HepG2 (cell line): ENCODE data around the gene CNTD1. TPM values are rescaled to one million over a fixed set of nuclear protein-coding genes. Genes with fewer than 3 reads are reported as not detected.

Source experiments
- AKAP8 ChIP-seq: sonication (generic); formaldehyde crosslinking; IDR thresholded peaks from 2 replicates; pipeline ENCODE4 v1.5.1; 2020; ENCODE audit warnings: mild to moderate bottlenecking, missing genetic modification reagents
- CSRNP2 ChIP-seq: sonication (generic); formaldehyde crosslinking; conservative IDR thresholded peaks from 2 replicates; pipeline ENCODE4 v1.8.0; 2022; ENCODE audit warnings: low read depth, missing genetic modification reagents
- GMEB1 ChIP-seq: sonication (generic); formaldehyde crosslinking; IDR thresholded peaks from 2 replicates; pipeline ENCODE4 v1.5.1; 2020; ENCODE audit warnings: missing genetic modification reagents, mild to moderate bottlenecking, borderline replicate concordance
- MLX ChIP-seq: IDR thresholded peaks from 2 replicates; pipeline ENCODE4 v1.6.1; 2016
- MTF2 ChIP-seq: sonication (generic); formaldehyde crosslinking; IDR thresholded peaks from 2 replicates; pipeline ENCODE4 v1.5.0; 2020; ENCODE audit warnings: missing genetic modification reagents, borderline replicate concordance
- PAWR ChIP-seq: sonication (generic); formaldehyde crosslinking; IDR thresholded peaks from 2 replicates; pipeline ENCODE4 v1.4.0; 2020; ENCODE audit warnings: missing genetic modification reagents, mild to moderate bottlenecking, borderline replicate concordance
- PCBP2 ChIP-seq: fragments of 200-400 bp; formaldehyde crosslinking; optimal IDR thresholded peaks from 2 replicates; pipeline ENCODE3; 2018; ENCODE audit warnings: low read length, low read depth; ENCODE audit not compliant: poor library complexity, severe bottlenecking
- SNRNP70 ChIP-seq: fragments of 200-400 bp; formaldehyde crosslinking; IDR thresholded peaks from 2 replicates; pipeline ENCODE4 v1.6.1; 2017; ENCODE audit warnings: mild to moderate bottlenecking, low read depth, low read length, moderate library complexity
- YEATS4 ChIP-seq: sonication (generic); formaldehyde crosslinking; IDR thresholded peaks from 2 replicates; pipeline ENCODE4 v1.4.0; 2020; ENCODE audit warnings: missing genetic modification reagents, borderline replicate concordance
- ZBTB33 ChIP-seq: sonication (generic); formaldehyde crosslinking; IDR thresholded peaks from 2 replicates; pipeline ENCODE4 v1.4.0; 2020; ENCODE audit warnings: missing genetic modification reagents
- ZBTB34 ChIP-seq: sonication (generic); formaldehyde crosslinking; IDR thresholded peaks from 2 replicates; pipeline ENCODE4 v1.8.0; 2022; ENCODE audit warnings: mild to moderate bottlenecking, missing genetic modification reagents
- ZHX2 ChIP-seq, 2 experiments: sonication (generic) in 1 of 2; formaldehyde crosslinking in 1 of 2; IDR thresholded peaks; 2 replicates each; pipeline versions ENCODE4 v1.6.1 to v1.9.0; 2014 to 2022; ENCODE audit warnings: antibody characterized with exemption in 1 of 2, borderline replicate concordance in 1 of 2, inconsistent platforms in 1 of 2, low read depth in 1 of 2, missing genetic modification reagents in 1 of 2
- ZSCAN22 ChIP-seq: sonication (generic); formaldehyde crosslinking; IDR thresholded peaks from 2 replicates; pipeline ENCODE4 v1.4.0; 2020; ENCODE audit warnings: mild to moderate bottlenecking, missing genetic modification reagents
- polyA plus RNA-seq, 8 experiments: library from polyadenylated mRNA; depleted of rRNA in 3 of 8; stranded (reverse) in 7 of 8; unstranded in 1 of 8; fragments of >200 nt; fragmentation: Illumina TruSeq in 4 of 8; extraction: Trizol in 4 of 8; gene quantifications; 2 replicates each; pipeline versions ENCODE4 v1.2.1 to v1.2.3, GENCODE V29; 2011 to 2016; ENCODE audit warnings: low read depth in 4 of 8, missing spikeins in 1 of 8, mixed read lengths in 1 of 8; ENCODE audit not compliant: insufficient read depth in 1 of 8
- total RNA-seq, 5 experiments: library from RNA; depleted of rRNA; stranded (reverse); fragments of >200 nt; fragmentation: Illumina TruSeq; extraction: Trizol; gene quantifications; 2 replicates each; pipeline ENCODE4 v1.2.3, GENCODE V29; 2016; ENCODE audit warnings: low read depth in 1 of 5

CNTD1 gene
- total and polyA plus RNA-seq, 2 of the 13 experiments (the other 11 are each of a cell fraction or from before 2014, with no cell fraction given) = 0.11 to 0.15 TPM

DNA sequence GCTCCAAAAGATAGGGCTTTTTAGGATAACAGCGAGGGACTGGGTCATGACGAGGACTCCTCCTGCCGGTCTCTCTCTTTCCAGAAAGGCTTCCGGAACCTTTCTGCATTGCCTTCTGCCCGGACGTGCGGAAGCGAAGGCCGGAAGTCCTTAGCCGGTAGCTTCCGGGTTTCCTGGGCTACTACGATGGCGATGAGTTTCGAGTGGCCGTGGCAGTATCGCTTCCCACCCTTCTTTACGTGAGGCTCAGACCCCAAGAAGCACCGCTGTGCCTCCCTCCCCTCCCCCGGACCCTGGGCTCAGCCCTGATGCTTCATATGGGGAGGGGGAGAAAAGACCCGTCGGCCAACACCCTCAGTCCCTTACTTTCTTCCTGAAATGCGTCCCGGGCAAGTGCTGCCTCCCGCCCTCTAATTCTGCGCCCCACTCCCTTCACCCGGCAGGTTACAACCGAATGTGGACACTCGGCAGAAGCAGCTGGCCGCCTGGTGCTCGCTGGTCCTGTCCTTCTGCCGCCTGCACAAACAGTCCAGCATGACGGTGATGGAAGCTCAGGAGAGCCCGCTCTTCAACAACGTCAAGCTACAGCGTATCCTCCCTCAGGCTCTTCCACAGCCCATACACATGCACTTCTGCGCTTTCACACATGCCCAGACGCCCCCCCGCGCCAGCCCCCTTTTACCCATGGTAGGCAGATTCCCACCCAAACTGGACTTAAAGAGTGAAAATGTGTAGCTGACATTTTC, 25.2 kb upstream of the CNTD1 start, which contains the start of gene VPS25 (continued):
- TF ChIP-seq YEATS4 (CRISPR knock-in tag) = peak; percentile 92
- no peak for TF ChIP-seq MTF2
- TF ChIP-seq ZHX2 (IDR thresholded peaks at IDR 0.05; ENCODE audit: low read depth) = peak; percentile 83
- peak; percentile 65; the same call in 1 of the 2 replicates for TF ChIP-seq ZHX2 (CRISPR knock-in tag; IDR thresholded peaks at IDR 0.05; ENCODE audit: borderline replicate concordance)
- TF ChIP-seq PAWR (CRISPR knock-in tag) = no peak
- peak; percentile 82 for TF ChIP-seq ZBTB33 (CRISPR knock-in tag)
- no peak for TF ChIP-seq CSRNP2 (CRISPR knock-in tag)
- no peak for TF ChIP-seq SNRNP70
- no peak for TF ChIP-seq PCBP2
- no peak for TF ChIP-seq AKAP8 (CRISPR knock-in tag)
- peak; percentile 61; the same call in 1 of the 2 replicates for TF ChIP-seq ZBTB34 (CRISPR knock-in tag)
- peak; percentile 75 for TF ChIP-seq GMEB1 (CRISPR knock-in tag)
- TF ChIP-seq MLX (CRISPR knock-in tag) = peak; percentile 36; the same call in 1 of the 2 replicates
- no peak for TF ChIP-seq ZSCAN22 (CRISPR knock-in tag)
